Raji (cell line): Measurements from ENCODE around the gene POU3F1.

ENCODE experiments used
- POLR2A ChIP-seq: IDR thresholded peaks from 2 replicates; pipeline ENCODE4 v1.6.1; 2011; ENCODE audit warnings: low read depth, low read length, control low read depth; ENCODE audit not compliant: insufficient read depth

The POU3F1 gene

DNA sequence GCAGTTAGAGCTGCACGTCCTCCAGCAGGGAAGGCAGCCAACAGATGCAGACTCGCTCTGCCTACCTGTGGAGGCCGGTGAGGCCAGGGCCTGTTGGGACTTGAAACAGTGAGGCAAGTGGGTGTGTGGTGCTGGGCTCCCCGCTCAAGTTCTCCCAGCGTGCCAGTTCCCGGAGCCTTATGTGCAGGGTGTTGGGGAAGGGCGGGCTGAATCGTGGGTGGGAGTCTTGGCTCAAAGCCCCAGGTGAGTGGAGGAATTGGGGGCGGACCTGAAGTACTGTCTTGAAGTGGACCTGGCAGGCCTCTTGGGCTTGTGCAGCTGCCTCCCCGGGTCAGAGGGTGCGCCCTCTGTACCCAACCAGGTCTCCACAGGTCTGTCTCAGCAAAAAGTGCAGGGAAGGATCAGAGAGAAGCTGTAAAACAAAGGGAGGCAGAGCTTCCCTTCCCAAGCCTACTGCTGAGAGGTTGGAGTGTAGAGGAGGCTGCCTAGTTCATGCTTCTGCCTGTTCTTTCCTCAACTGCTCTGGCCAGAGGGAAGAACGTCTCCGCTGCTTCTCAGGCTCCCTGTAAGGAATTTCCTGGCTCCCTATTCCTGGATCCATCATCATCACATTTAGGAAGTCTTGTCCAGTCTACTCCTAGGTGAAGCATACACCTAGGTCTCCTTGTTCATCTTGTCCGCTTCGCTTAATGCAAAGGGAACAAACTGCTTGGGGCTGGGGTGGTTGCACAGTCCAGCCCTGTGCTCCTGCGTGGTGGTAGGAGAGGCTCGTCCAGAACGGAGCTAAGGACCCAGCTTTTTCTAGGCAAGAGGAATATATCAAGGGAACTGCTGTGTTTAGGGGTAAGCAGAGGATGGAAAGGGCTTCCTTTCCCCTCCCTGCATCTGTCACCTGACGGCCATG lies 19.1 kb downstream of the POU3F1 start:
- TF ChIP-seq POLR2A = no peak

DNA sequence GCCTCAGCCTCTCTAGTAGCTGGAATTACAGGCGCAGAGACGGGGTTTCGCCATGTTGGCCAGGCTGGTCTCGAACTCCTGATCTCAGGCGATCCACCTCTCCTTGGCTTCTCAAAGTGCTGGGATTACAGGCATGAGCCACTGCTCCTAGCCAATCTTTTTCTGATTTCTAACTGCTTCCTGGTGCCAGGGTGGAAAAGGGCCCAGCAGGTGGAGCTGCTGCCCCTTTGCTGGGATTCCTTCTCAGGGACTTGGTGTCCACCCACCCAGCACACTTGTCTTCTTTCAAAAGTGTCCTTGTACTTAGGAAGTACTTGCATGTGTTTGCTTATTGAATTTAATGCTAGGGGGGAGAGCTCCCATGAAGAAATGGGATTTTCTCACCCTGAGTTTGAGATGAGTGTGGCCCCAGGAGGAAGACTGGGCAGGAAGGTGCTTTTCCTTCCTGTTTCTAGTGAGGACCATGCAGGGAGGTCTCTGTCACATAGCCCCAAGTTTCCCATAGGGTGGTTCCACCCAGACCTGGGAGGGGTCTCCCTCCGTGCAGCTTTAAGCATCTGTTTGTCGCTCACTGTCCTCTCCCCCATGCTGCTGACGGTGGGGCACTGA lies 19.9 kb downstream of the POU3F1 start:
- TF ChIP-seq POLR2A = no peak

- TF ChIP-seq POLR2A = no peak
These were observed 20.9 kb downstream of the POU3F1 start for GRCh38 chr1:38025664-38026063.

DNA sequence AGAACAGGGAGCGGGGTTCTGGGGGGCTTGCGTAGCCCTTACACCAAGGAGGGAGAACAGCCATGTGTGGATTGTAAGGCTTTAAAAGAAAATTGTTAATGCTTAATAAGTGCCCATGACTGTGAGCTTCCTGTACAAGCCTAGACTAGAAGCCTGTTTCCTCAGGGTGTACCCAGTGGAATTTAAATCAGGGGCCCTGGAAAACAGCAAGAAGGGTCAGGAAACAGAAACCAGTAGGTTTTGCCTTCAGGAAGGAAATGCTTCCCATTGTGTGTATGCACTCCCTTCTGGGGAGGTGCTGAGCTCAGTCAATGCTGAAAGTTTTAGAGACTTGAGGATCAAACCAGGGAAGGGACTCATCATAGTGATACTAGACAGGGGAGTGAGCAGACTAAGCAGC lies 21.4 kb downstream of the POU3F1 start:
- TF ChIP-seq POLR2A = no peak

DNA sequence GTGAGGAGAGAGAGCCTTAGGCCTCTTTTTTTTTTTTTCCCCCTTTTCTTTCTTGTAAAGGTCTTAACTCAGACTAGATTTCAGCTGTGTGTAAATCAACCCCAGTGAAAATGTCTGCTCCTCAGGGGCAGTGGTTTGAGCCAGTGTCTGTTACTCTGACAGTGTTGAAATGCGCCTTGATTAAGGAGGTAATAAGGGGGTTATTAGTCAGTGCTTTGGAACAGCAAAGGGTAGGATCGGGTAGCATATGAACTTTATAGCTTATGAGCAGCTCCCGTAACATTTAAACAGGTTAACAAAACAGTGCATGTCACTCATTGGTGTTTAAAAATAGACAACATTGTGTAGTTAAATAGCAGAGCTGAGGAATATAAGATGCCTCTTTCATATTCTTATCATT lies 23.8 kb downstream of the POU3F1 start:
- TF ChIP-seq POLR2A = no peak

GRCh38 chr1:38021969-38022368 lies 24.6 kb downstream of the POU3F1 start:
- TF ChIP-seq POLR2A = no peak

DNA sequence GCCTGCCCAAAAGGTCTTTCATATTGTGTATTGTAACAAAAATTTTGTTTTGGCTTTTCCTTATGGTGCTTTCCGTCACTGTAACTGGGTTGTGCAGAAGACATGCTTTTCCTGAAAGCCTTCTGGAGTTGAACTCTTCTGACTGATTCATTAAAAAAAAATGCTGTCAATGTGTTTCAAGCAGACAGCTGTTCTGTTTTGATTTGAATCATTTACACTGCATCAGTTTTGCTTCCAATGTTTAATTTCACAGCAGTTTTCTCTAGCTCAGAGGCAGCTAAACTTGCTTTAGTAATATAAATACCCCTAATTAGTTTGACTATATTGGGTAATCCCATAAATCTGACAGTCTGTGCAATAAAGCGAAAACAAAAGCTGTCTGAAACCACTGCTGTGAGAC lies 26.2 kb downstream of the POU3F1 start:
- TF ChIP-seq POLR2A = no peak

DNA sequence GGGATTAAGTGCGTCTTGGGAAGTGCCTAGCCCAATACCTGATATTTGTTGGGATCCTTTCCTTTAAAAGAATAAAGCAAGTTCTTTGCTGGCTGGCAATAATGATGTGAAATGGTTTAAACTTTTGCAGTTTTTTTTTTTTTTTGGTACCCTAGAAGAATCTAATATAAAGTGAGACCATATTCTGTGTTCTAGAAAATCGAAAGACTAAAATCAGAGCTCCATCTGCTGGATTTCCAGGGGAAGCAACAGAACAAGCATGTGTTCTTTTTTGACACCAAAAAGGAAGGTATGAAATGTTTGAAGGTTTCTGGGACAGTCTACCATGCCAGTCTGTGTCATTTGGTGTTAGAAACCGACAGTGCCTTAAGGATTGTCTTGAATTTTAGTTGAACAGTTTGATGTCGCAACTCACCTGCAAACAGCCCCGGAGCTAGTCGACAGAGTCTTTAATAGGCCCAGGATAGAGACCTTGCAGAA lies 27.7 kb downstream of the POU3F1 start:
- TF ChIP-seq POLR2A = no peak

GRCh38 chr1:38015978-38016725 lies 30.4 kb downstream of the POU3F1 start:
- TF ChIP-seq POLR2A = no peak

- TF ChIP-seq POLR2A = no peak
These were observed 31.7 kb downstream of the POU3F1 start for GRCh38 chr1:38014724-38015424.

DNA sequence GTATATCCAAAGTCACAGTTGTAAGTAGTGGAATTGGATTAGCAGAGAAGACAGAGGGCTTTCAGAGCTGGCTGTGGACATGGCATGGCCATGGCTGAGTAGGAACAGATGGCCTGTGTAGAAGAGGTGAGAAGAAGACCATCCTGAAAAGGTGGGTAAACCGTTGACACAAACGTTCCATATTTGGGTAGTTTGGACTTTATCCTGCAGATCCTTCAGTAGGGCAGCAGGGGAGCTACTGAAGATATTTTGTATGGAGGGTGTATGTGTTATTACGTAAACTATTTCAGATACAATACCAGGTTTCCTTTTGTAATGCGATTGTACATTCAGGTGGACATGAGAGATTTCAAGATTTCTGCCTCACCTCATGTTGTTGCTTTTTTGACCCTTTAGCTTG lies 32.4 kb downstream of the POU3F1 start:
- TF ChIP-seq POLR2A = no peak

DNA sequence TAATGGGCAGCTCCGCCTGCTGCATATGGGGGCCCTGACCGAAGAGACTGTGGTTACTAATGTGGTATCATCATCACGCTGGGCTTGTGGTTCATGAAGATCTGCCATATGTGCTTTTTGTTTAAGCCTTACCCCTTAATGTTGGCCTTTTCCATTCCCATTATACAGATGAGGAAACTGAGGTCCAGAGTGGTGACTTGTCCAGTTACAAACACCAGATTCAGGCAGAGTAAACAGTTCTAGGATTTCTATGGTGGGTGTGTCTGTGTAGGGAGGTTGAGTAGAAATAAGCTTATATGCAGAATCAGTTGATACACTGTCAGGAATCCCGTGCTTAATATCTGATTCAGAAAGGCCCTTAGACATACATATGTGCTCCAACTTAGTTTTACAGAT lies 33.4 kb downstream of the POU3F1 start:
- TF ChIP-seq POLR2A = no peak

- TF ChIP-seq POLR2A = peak; percentile 84
These were observed 34.0 kb downstream of the POU3F1 start, which contains the start of gene UTP11 for GRCh38 chr1:38012363-38013226. Gene UTP11 (plus strand): TSS chr1:38012734. CDS start chr1:38012803, 69 bp downstream.

DNA sequence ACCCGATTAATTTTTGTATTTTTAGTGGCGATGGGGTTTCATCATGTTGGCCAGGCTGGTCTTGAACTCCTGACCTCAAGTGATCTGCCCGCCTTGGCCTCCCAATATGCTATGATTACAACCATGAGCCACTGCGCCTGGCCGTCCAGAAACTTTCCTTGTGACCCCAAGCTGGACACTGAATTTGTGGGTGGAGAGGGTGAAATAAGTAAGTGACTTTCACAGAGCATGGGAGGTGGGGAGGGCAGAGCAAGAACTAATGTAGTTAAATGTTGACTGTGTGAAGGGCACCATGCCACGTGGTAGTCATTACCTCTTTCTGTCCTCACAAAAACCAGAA lies 36.8 kb downstream of the POU3F1 start:
- TF ChIP-seq POLR2A = no peak
